BE2C (cell line): ENCODE data around the gene CCR6.
"Not testable (repeated sequence)": the region's sequence is repeated elsewhere in the genome, so short reads cannot be mapped to it uniquely, and the experiment has no call there.

Experiments
- DNase-seq: peaks from one replicate; pipeline ENCODE4 v3.0.0-alpha.2; 2020
- H3K27me3 ChIP-seq: fragments of 250-450 bp; sonication (Bioruptor Pico); 2 replicates; pipeline ENCODE4 v1.5.1; 2020; ENCODE audit warnings: mild to moderate bottlenecking
- H3K36me3 ChIP-seq: fragments of 250-450 bp; sonication (Bioruptor Pico); 2 replicates; pipeline ENCODE4 v1.5.1; 2020; ENCODE audit warnings: mild to moderate bottlenecking
- H3K4me1 ChIP-seq: fragments of 250-450 bp; sonication (Bioruptor Pico); 2 replicates; pipeline ENCODE4 v1.5.1; 2020
- H3K4me3 ChIP-seq: 2 replicates; pipeline ENCODE4 v1.5.1; 2011; ENCODE audit warnings: low read depth, low read length
- H3K9me3 ChIP-seq: fragments of 250-450 bp; sonication (Bioruptor Pico); 2 replicates; pipeline ENCODE4 v1.5.1; 2020
- TF ChIP-seq, protein P1 (sequence below): IDR thresholded peaks from 2 replicates; pipeline ENCODE4 v1.5.1; 2012; ENCODE audit warnings: mild to moderate bottlenecking, low read depth, low read length

CCR6 gene

DNA sequence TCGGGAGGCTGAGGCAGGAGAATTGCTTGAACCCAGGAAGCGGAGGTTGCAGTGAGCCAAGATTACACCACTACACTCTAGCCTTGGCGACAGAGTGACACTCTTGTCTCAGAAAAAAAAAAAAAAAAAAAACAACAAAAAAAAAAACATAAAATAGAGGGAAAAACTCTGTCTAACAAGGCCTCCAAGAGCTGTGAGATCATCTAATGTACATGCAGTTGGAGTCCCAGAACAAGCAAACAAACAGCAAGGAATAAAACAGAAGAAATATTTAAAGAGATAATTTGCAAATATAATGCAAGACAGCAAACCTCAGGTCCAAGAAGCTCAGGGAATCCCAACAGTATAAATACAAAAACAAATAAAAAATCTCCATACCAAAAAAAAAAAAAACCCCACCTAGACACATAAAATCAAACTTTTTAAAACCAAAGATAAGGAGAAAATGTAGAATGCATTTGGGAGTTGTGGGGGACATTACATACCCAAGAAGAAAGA is 35.0 kb upstream of the CCR6 start:
- Histone ChIP-seq H3K4me3 (no peak overlapping the region), H3K27me3 (no peaks in the 10 kb centered on the region), H3K36me3 (no peaks in the 10 kb centered on the region), H3K4me1 (no peaks in the 10 kb centered on the region), H3K9me3 (no peaks in the 10 kb centered on the region)
- no peak for DNase-seq
- TF ChIP-seq, protein P1, sequence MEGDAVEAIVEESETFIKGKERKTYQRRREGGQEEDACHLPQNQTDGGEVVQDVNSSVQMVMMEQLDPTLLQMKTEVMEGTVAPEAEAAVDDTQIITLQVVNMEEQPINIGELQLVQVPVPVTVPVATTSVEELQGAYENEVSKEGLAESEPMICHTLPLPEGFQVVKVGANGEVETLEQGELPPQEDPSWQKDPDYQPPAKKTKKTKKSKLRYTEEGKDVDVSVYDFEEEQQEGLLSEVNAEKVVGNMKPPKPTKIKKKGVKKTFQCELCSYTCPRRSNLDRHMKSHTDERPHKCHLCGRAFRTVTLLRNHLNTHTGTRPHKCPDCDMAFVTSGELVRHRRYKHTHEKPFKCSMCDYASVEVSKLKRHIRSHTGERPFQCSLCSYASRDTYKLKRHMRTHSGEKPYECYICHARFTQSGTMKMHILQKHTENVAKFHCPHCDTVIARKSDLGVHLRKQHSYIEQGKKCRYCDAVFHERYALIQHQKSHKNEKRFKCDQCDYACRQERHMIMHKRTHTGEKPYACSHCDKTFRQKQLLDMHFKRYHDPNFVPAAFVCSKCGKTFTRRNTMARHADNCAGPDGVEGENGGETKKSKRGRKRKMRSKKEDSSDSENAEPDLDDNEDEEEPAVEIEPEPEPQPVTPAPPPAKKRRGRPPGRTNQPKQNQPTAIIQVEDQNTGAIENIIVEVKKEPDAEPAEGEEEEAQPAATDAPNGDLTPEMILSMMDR = no peak

DNA sequence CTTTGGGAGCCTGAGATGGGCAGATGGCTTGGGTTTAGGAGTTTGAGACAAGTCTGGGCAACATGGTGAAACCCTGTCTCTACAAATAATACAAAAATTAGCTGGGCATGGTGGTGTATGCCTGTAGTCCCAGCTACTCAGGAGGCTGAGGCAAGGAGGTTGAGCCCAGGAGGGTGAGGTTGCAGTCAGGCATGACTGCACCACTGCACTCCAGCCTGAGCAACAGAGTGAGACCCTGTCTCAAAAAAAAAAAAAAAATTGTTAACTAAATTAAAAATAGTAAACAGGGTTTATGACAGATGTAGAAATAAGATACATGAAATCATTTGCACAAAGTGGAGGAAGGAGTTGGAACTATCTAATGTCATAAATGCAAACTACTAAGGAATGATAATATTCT is 34.2 kb upstream of the CCR6 start:
- H3K4me3 ChIP-seq, DNase-seq, H3K36me3 ChIP-seq, H3K4me1 ChIP-seq, H3K9me3 ChIP-seq, H3K27me3 ChIP-seq: not testable (repeated sequence)

DNA sequence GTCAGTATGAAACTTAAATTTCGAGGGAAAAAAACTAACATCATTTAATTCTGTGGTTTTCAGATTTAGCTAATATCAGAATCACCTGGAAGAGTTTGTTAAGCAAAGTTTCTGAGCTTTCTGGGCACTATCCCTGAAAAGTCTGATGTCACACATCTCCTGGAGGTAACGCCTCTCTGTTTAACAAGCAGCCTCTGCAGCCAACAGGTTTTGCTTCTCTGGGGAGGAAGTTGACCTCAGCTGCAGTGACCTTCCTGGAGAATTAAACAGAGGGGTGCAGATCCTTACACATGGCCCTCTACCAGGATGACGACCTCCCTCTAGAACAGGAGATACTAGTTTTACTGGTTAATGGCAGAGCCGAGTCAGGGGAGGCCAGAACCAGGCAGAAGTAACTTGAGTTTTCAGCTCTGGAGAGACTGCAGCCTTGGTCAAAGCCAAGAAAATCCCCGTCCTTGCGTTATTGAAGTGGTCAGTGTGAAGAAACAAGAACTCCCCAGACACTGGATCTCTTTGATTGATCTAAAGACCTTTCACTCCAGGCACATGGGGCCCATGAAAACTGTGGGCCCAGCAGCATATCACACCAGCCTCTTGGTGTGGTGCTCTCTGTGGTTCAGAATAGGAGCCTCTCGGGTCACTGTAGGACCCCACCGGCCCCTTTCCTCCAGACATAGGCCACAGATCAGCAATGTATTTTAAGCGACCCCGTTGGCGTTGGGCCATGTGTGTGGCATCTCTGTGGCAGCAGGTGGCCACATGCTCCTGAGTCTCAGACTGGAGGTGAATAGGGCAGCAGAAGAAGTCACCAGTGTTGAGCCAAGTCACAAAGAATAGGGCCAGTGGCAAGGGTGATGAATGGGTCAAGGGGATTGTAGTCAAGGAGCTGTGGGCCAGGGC is 33.4 kb upstream of the CCR6 start:
- H3K9me3 ChIP-seq = no peaks in the 10 kb centered on the region
- TF ChIP-seq, protein P1 = no peak
- H3K4me1 ChIP-seq = no peaks in the 10 kb centered on the region
- no peaks in the 10 kb centered on the region for H3K36me3 ChIP-seq
- no peak overlapping the region for H3K4me3 ChIP-seq
- no peaks in the 10 kb centered on the region for H3K27me3 ChIP-seq
- DNase-seq = no peak

DNA sequence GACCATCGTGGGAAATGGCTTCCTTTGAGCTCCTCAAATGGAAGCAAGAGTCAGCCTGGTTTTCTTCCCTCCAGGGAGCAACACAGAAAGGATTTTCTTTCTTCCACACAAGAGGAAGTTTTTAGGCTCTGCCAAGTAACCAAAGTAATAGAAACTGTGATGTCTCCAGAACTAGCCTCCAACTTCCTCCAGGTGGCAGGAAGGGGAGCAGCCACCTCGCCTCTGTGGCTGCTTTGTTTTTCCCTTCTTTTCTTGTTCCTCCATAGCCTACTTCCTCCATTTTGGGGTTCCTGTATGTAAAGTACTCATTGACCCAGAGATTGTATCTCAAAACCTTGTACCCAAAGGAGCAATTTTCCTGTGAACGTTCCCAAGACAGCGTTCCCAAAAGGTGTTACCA is 32.7 kb upstream of the CCR6 start:
- H3K9me3 ChIP-seq = no peaks in the 10 kb centered on the region
- no peaks in the 10 kb centered on the region for H3K4me1 ChIP-seq
- no peaks in the 10 kb centered on the region for H3K27me3 ChIP-seq
- no peak overlapping the region for H3K4me3 ChIP-seq
- no peaks in the 10 kb centered on the region for H3K36me3 ChIP-seq
- TF ChIP-seq, protein P1 = no peak
- DNase-seq = no peak

DNA sequence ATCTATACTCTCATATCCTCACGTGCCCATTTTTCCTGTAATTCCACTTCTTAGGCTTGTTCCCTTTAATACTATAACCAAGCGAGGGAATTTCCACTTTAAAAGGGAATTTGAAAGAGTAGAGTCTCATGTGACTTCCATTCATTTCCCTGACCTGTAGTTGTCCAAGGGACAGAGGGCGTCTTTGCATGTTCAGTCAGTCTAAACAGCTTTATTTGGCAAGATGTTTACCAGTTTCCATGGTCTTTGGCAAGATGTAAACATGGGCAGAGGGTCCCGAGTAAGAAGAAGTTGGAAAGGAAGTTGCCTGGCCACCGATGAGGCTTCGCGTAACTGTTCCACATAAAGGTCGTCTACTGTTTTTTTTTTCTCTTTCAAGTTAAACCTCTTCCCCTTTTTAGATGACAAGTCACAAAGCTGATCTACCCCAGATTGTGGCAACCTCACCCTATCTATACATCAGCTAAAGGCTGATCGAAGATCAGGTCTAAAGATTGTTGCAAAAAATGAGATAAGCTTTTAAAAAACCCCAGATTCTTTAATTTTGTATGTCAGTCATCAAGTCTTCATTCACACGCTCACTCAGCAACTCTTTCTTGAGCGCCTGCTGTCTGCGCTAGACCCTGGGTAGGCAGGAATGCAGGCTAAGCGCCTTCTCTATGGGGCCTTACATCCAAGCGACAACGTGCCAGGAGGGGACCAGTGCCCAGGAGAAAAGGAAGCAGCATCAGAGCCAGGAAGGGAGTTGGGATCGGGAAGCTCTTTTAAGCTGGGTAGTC is 31.7 kb upstream of the CCR6 start:
- Histone ChIP-seq H3K36me3 (no peaks in the 10 kb centered on the region), H3K27me3 (no peaks in the 10 kb centered on the region), H3K9me3 (no peaks in the 10 kb centered on the region), H3K4me3 (no peak overlapping the region), H3K4me1 (no peaks in the 10 kb centered on the region)
- DNase-seq = no peak
- TF ChIP-seq, protein P1 = no peak

DNA sequence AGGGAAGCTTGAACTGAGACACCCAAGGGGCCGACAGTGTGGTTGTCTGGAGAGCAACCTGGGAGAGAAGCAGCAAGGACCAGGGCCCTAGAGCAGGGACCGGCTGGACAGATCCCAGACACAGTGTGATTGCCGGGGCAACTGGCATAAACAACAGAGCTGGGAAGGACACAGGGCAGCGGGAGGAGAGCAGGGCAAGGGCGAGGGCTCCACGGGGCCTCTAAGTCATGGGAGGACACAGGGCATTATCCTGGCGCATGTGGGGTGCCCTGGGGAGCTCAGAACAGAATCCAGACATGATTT is 31.1 kb upstream of the CCR6 start:
- H3K9me3 ChIP-seq = no peaks in the 10 kb centered on the region
- H3K4me1 ChIP-seq = no peaks in the 10 kb centered on the region
- no peaks in the 10 kb centered on the region for H3K36me3 ChIP-seq
- DNase-seq = no peak
- no peak overlapping the region for H3K4me3 ChIP-seq
- H3K27me3 ChIP-seq = no peaks in the 10 kb centered on the region
- TF ChIP-seq, protein P1 = no peak
